T-helper 1 cell (primary cell): Measurements from ENCODE around the gene P3H3.

Experiments
- DNase-seq, 5 donors: peaks; one replicate each; pipeline ENCODE4 v3.0.0-alpha.2; 2012 to 2020

The P3H3 gene

DNA sequence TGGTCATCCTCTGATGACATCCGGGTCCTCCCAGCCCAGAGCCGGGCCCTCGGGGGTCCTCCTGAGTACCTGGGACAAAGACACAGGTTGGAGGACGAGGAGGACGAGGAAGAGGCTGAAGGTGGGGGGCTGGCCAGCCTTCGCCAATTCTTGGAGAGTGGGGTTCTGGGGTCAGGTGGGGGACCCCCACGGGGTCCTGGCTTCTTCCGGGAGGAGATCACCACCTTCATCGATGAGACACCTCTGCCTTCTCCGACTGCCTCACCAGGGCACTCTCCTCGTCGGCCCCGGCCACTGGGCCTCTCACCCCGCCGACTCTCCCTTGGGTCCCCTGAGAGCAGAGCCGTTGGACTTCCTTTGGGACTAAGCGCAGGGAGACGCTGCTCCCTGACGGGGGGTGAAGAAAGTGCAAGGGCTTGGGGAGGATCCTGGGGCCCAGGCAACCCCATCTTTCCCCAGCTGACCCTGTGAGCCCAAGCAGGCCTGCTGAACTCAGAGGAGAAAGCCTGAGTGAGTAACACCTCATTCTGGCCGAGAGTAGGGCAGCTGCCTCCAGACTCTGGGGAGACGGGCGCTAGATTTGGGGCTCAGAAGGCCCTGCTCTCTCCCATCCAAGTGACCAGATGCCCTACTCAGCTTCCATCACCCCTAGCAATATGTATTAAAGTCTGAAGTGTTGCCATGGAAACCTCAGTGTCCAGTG lies 1.3 kb upstream of the P3H3 start:
- DNase-seq, result no peak

- peak in 2 of 5 donors; percentile 21 to 44 for DNase-seq
These were observed 733 bp upstream of the P3H3 start for GRCh38 chr12:6827437-6827911.

DNA sequence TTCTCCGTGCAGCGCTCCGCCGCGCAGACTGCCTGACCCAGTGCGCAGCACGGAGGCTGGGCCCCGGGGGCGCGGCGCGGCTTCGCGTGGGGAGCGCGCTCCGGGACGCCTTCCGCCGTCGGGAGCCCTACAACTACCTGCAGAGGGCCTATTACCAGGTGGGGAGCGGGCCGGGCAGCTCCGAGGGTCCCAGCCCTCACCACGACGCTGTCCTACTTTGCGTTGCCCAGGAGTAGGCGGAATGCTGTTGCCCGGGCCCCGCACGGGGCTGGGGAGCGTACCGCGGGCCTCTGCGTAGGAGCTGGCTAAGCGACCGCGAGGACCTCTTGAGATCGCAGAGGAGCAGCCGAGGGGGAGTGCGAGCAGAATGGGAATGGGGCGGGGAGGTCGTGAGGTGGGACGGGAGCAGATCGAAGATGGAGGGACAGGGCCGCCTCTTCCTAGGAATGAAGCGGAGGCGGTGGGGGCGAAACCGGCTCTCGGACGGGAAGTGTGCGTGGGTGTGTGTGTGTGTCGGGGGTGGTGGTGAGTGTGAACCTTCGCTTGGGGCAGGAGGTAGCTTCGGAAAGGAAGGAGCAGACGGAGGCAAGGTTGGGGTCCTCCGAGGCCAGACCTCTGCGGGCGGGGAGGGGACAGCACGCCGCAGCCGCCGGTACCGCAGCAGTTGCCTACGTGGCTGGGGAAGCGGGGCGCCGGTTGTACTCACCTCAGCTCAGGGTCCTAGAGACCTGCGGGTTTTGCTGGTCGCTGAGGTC lies 751 bp downstream of the P3H3 start:
- DNase-seq, result peak in 2 of 5 donors; percentile 22 to 26

GRCh38 chr12:6829536-6830220 lies 1.5 kb downstream of the P3H3 start:
- DNase-seq, result no peak

GRCh38 chr12:6830286-6830890 lies 2.2 kb downstream of the P3H3 start:
- DNase-seq, result no peak

GRCh38 chr12:6830999-6831398 lies 2.8 kb downstream of the P3H3 start:
- no peak for DNase-seq

GRCh38 chr12:6831450-6831995 lies 3.3 kb downstream of the P3H3 start:
- no peak for DNase-seq

GRCh38 chr12:6832125-6832524 lies 3.9 kb downstream of the P3H3 start:
- no peak for DNase-seq

GRCh38 chr12:6833189-6833890 lies 5.1 kb downstream of the P3H3 start:
- DNase-seq, result no peak

- DNase-seq, result no peak
These were observed 6.0 kb downstream of the P3H3 start for GRCh38 chr12:6834254-6834653.

DNA sequence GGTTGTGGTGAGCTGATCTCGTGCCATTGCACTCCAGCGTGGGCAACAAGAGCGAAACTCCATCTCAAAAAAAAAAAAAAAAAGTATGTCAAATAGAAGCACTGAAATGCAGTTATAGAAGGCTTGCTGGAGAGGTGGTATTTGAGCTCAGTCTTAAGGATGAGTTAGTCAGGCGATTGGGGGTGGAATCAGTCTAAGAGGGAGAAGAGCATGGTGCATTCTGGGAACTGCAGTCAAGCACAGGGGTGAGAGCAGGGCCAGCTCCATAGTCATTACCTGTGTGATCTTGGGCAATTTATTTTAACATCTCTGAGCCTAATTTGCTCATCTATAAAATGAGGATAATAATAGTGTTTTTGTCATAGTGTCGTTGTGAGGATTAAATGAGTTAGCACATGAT lies 6.7 kb downstream of the P3H3 start:
- DNase-seq, result no peak

DNA sequence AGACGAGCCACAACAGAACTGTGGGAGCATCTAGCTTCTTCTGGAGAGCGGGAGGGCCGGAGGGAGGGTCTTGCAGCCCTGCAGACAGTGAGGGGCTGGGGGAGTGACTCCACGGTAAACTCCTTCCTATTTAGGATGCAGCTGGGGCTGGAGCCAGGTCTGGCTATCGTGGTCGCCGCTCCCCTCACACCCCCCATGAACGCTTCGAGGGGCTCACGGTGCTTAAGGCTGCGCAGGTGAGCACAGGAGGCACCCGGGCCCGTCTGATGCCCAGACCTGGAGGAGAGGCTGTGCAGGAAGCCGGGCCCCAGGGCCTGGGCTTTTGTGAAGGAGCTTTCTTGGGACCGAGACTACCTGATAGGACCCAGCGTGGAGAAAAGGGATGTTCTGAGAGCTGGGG lies 8.6 kb downstream of the P3H3 start:
- no peak for DNase-seq

DNA sequence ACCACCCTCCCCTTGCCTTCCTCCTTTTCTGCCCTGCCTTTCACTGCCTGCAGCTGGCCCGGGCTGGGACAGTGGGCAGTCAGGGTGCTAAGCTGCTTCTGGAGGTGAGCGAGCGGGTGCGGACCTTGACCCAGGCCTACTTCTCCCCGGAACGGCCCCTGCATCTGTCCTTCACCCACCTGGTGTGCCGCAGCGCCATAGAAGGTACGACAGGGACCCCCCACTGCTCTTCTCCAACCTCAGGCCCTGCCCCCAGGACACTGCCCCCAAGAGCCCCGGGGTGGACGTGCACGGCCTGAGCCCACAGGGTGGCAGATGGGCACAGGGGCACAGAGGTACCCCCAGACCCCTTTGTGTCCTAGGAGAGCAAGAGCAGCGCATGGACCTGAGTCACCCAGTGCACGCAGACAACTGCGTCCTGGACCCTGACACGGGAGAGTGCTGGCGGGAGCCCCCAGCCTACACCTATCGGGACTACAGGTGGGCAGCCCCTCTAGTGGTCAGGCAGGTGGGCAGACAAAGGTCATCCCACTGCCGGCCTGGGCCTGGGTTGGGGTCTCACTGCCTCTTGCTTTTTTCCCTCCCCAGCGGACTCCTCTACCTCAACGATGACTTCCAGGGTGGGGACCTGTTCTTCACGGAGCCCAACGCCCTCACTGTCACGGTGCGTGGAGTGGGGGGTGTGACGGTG lies 9.3 kb downstream of the P3H3 start:
- no peak for DNase-seq

DNA sequence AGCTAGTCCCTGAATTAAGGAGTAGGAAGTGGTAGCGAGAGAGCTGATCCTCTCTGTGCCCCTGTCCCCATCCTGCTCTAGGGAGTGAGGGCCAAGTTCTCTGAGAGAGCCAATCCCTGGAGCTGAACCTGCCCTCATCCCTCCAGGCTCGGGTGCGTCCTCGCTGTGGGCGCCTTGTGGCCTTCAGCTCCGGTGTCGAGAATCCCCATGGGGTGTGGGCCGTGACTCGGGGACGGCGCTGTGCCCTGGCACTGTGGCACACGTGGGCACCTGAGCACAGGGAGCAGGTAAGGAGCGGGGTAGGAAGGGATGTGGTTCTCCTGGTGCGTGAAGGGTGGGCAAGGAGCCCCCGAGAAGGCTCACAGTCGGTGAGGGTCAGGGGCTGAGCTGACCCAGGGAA lies 10.6 kb downstream of the P3H3 start:
- DNase-seq, result no peak

DNA sequence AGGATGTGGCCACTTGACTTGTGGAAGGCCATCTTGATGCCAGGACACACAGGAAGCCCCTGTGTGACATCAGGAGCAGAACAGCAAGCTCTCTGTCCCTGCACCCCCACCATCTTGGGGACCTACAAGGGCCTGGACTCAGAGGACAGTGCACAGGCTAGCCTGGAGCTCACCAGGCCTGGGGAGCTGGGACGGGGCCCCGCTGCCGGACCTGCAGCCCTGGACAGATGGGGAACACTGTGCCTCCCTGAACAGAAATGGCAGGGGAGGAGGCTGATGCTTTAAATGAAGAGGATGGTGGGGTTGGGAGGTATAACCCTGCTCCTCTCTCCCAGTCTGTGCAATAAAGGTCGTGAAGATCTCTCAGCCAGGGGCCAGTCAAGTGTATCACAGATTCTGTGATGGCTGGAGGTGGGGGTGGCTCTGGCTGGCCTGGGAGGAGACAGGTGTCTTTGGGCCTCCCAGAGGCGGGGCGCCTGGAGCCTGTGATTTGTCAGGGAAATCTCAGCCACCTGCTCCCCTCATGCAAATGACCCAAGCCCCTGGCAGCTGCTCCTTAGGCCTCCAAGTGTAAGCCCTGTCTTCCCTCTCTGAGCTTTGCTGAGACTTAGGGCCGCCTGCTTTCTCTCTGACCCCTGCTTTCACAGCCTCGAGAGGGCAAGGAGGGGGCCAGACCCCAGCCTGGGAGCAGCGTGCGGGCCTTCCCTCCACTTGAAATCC lies 11.4 kb downstream of the P3H3 start:
- no peak for DNase-seq

DNA sequence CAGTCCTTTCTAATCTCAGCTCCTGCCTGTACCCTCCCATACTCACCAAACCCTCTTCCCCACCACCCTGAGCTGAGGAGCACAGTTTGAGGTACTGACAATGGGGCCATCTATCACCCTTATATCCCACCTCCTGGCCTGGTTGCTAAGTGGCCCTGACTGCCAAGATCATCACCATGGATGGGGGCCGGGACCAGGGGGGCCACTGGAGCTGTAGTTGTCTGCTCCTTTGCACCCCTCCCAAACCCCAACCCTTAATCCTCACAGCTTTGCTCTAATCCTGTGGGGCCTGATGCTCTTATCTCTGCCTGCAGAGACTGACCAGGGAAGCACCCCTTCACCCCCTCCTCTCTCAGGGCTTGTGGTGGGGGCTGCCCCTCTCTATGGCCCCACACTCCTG lies 12.1 kb downstream of the P3H3 start:
- DNase-seq, result no peak

- no peak for DNase-seq
These were observed 12.7 kb downstream of the P3H3 start, which contains the start of gene GNB3 for GRCh38 chr12:6840761-6841515. TSS of gene GNB3 (plus strand) at chr12:6840925. CDS start at chr12:6841288, 363 bp downstream.

- no peak for DNase-seq
These were observed 13.9 kb downstream of the P3H3 start for GRCh38 chr12:6842075-6842474.

DNA sequence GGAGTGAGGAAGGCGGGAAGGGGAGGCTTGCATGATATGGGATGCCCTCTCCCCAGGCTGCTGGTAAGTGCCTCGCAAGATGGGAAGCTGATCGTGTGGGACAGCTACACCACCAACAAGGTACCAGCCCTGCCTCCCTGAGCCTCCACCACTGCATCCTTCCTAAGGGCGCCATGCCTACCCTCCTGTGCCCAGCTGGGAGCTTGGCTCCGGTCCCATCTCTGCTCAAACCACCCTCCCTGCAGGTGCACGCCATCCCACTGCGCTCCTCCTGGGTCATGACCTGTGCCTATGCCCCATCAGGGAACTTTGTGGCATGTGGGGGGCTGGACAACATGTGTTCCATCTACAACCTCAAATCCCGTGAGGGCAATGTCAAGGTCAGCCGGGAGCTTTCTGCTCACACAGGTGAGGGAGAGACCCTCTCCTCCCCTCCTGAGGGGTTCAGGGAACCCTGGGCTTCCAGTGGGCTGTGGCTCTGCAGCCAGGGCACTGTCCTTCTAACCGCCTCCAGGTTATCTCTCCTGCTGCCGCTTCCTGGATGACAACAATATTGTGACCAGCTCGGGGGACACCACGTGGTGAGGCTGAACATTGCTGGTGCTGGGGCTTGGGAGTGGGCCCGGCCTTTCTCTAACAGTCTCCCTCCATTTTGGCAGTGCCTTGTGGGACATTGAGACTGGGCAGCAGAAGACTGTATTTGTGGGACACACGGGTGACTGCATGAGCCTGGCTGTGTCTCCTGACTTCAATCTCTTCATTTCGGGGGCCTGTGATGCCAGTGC lies 15.1 kb downstream of the P3H3 start:
- DNase-seq, result no peak
